Measurements from ENCODE around the gene PTPRN2. TPM values are rescaled to one million over a fixed set of nuclear protein-coding genes. Genes with fewer than 3 reads are reported as not detected.
"Not testable (repeated sequence)": the region's sequence is repeated elsewhere in the genome, so short reads cannot be mapped to it uniquely, and the experiment has no call there.

The PTPRN2 gene
- total RNA-seq, 2 experiments from 2014 or later, result 0.46 to 0.51 TPM

- Mint-ChIP-seq H3K9me3 (ENCODE audit: low read depth) (peaks cover 14% of the 10 kb centered on the region), H3K4me1 (peaks cover 29% of the 10 kb centered on the region)
- ATAC-seq; POLR2A ChIA-PET; H3K27ac Mint-ChIP-seq; H3K27me3 Mint-ChIP-seq; DNase-seq; H3K4me3 Mint-ChIP-seq; H3K36me3 Mint-ChIP-seq (ENCODE audit: low read depth); CTCF ChIA-PET: not testable (repeated sequence)
- intact Hi-C loops (cut with DNase I, micrococcal nuclease), result loop anchor here (1.0 to 10.0 kb wide), 8 partner anchors 13 to 1525 kb away; no protein-coding TSS in a partner anchor
Measured at GRCh38 chr7:157489870-157490269, 1097.8 kb downstream of the PTPRN2 start.

Small RNAs within 50 kb of the gene (microRNA-seq; reads per million reads assigned to microRNA genes)
- gene MIR153-2 (ENCODE audit: borderline replicate concordance) (not detected), gene MIR5707 (ENCODE audit: borderline replicate concordance) (not detected), gene MIR595 (ENCODE audit: borderline replicate concordance) (not detected)

Other genes starting within 250 kb of the PTPRN2 start
- 100 to 1,000 TPM in 1 of 2 experiments, 10 to 100 TPM in 1; 85.4 to 127 TPM for gene NCAPG2, start 117.0 kb upstream of the PTPRN2 start, total RNA-seq
- gene ESYT2, start 241.7 kb upstream of the PTPRN2 start, total RNA-seq, result 10 to 100 TPM; 68.5 to 73.7 TPM